Testis (tissue), 2 donors: ENCODE results near the gene KCNA2.

Source experiments
- CTCF ChIP-seq, 3 experiments: fragments of 450-650 bp in 2 of 3; fragments of 200-600 bp in 1 of 3; sonication (generic) in 1 of 3; IDR thresholded peaks; one replicate each; pipeline ENCODE4 v1.5.1; 2016 to 2019; ENCODE audit warnings: antibody characterized with exemption in 3 of 3, mild to moderate bottlenecking in 2 of 3, moderate library complexity in 1 of 3
- POLR2A ChIP-seq: fragments of 450-650 bp; IDR thresholded peaks from one replicate; pipeline ENCODE4 v1.6.1; 2017; ENCODE audit warnings: antibody characterized with exemption, mild to moderate bottlenecking, moderate library complexity

- TF ChIP-seq CTCF (IDR thresholded peaks at IDR 0.05) = no peak
- no peak for TF ChIP-seq POLR2A
Measured at GRCh38 chr1:110583505-110583904, 22.7 kb downstream of the KCNA2 start.
